NCI-H2196 treated with DMSO at 0.1 percent for 48 hours (cell line): ENCODE data around the gene CWF19L1.
"Not testable (repeated sequence)": the region's sequence is repeated elsewhere in the genome, so short reads cannot be mapped to it uniquely, and the experiment has no call there.

Experiments
- DNase-seq: peaks from one replicate; lab custom pipeline; 2025; ENCODE audit not compliant: unreplicated experiment; lab: John Stamatoyannopoulos, UW

The CWF19L1 gene

DNA sequence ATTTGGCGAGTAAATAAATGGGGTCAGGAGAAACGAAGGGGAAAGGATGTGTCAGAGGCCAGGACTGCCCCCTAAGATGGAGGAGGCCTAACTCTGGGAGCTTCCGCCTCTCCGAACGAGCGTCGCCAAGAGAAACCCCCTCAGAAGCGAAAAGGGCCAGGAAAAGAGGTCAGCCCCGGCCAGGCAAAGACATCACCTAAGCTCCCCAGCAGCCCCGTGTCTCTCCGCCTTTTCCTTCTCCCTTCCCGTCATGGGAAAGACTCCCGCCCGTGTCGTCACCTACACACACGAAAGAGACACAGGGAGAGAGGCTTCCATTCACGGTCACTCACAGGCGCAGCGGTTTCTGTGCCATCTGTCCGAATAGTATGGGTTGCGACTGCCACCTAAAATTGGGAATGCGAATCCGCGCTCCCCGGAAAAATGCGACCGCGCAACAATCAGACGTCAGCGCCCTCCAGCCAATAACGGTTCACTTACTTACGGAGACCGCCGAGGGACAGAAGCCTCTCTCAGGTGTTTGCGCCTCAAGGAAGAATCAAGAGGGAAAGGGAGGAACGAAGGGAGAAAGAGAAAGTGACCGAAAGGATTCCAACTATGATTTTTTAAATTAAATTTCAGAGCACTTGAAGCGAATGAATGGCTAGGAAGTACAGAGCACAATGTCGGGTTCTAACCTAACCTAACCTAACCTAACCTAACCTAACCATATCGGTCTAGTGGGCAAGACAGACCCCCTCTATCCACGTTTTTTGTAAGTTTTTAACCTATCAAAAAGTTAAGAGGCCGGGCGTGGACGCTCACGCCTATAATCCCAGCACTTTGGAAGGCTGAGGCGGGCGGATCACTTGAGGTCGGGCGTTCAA lies at the start of gene CWF19L1:
CWF19L1 (minus strand) TSS at position 400 of the 866 bp plus-strand sequence; CDS start at position 355, 45 bp downstream.
- peak; percentile 50 for DNase-seq

DNA sequence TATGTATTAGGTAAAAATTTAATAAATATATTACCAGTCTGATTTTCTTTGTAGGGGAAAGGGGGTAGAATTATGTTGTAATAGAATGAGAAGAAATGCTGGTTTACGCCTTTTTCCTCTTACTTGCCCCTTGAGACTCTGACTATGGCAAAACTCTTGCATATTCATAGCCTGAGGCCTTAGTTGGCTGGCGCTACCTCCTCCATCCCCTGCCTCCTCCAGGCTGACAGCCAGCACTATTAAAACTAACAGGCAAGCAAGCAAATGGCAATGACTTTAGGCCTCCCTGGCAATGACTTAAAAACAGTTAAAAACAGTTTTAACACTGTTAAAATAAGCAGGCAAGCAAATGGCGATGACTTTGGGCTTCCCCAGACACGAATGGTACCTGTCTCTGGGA lies 48.2 kb upstream of the CWF19L1 start:
- no peak for DNase-seq

DNA sequence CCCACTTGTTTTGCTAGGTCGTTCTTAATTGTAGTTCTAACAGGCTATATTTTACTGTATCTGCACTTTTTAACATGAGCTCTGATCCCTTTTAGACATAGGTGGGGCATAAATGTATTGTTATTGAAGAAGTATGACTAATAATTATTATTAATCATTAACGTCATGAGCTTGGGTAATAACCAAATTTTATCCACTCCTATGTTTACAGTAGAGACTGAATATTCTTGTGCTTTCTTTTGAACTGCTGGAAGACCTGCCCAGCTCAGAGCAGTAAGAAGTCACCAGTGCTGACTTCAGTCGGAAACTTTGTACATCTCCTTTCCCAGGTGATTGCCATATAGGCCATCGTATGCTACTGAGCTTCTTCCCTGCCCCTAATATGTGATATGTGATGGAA lies 43.9 kb upstream of the CWF19L1 start:
- DNase-seq = no peak

- DNase-seq = no peak
Measured at GRCh38 chr10:100307684-100308083, 40.2 kb upstream of the CWF19L1 start.

DNA sequence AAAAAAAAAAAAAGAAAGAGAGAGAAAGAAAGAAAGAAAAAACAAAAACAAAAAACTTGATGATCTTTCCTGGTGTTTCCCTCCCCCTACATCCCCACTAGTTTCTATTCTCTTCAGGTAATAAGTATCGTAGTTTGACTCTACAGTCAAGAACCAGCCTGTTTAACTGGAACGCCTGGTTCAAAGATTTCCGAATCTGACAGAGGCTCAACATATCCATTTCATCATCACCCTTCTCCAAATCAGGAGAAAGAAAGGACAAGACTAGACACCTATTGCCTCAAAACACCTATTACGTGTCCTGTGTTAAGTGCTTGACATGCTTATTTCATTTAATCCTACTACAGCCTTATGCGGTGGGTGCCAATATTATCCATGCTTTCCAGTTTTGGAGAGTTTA lies 39.4 kb upstream of the CWF19L1 start:
- DNase-seq = no peak

GRCh38 chr10:100304414-100304813 lies 37.0 kb upstream of the CWF19L1 start:
- no peak for DNase-seq

GRCh38 chr10:100303724-100304319 lies 36.4 kb upstream of the CWF19L1 start:
- no peak for DNase-seq

DNA sequence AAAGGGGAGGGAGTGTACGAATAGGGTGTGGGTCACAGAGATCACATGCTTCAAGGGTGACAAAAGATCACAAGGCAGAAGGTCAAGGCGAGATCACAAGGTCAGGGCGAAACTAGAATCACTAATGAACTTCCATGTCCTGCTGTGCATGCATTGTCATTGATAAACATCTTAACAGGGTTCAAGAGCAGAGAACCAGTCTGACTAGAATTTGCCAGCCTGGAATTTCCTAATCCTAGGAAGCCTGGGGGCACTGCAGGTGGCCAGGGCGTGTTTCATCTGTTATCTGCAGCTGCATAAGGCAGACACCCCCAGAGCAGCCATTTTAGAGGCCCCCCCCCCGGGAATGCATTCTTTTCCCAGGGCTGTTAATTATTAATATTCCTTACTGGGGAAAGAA lies 33.7 kb upstream of the CWF19L1 start:
- not testable (repeated sequence) for DNase-seq

- DNase-seq = no peak
Measured at GRCh38 chr10:100297242-100297641, 29.8 kb upstream of the CWF19L1 start.

DNA sequence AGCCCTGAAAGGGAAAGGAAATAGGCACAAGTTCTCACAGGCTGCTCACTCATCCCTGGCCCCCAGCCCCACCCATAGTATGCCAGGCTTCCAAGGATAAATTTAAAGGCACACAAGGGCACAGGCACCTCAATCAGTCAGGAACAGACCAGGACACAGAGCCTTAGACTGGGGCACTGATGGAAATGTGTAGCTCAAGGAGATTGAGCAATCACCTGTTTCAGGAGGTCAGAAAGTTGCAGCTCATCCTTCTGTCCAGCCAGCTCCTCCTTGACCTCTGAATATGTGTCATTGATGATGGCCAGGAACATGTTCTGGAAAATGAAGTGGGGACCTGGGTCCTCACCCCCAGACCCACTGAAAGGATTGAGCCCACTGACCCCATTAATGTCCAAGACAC lies 25.6 kb upstream of the CWF19L1 start:
- no peak for DNase-seq

DNA sequence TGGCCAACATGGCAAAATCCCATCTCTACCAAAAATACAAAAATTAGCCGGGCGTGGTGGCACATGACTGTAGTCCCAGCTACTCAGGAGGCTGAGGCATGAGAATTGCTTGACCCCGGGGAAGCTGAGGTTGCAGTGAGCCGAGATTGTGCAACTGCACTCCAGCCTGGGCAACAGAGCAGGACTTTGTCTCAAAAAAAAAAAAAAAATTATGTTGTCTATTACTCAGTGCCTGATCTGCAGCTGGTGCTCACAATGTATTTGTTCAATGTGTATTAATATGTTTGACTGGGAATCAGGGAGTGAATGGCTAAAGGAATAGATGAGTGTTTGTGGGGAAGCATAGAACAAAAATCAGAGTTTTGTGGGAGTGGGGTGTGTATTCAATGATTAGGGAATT lies 24.9 kb upstream of the CWF19L1 start:
- not testable (repeated sequence) for DNase-seq

DNA sequence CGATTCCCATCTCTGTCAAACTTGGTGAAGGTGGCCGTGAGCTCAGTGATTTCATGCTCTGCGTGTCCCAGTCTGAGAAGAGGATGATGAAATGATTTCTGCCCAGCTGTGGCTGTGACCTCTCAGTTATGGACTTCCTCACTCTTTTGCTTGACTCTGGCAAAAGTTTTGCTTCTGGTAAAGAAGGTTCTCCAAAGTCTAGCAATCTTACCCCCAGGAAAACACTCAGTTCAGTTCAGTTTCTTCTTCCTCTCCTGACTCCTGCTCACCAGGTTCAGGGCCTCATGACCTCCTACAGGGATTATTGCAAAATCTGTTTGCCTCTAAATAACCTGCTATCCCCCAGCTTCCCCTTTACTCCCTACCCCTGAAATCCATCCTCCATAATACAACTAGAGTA lies 23.9 kb upstream of the CWF19L1 start:
- DNase-seq = no peak

GRCh38 chr10:100289641-100290040 lies 22.2 kb upstream of the CWF19L1 start:
- DNase-seq = no peak

DNA sequence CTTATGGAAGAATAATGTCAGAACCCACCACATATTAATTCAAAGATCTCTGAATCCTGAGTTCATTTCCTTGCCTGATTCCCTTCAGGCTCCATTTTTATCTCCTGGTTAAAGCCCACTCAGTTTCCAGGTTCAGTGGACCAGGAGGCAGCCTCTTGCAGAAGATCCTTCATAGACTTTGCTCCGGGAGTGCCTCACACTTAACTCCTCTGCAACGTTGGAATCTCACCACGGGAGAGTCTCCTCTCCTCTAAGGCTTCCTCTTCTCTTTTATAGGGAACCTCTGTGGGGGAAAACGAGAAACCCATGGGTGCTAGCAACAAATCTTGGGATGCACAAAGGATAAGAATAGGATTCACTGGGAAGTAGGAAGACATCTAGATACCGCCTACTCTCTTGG lies 20.8 kb upstream of the CWF19L1 start:
- DNase-seq = no peak

GRCh38 chr10:100287756-100288155 lies 20.3 kb upstream of the CWF19L1 start:
- DNase-seq = no peak

DNA sequence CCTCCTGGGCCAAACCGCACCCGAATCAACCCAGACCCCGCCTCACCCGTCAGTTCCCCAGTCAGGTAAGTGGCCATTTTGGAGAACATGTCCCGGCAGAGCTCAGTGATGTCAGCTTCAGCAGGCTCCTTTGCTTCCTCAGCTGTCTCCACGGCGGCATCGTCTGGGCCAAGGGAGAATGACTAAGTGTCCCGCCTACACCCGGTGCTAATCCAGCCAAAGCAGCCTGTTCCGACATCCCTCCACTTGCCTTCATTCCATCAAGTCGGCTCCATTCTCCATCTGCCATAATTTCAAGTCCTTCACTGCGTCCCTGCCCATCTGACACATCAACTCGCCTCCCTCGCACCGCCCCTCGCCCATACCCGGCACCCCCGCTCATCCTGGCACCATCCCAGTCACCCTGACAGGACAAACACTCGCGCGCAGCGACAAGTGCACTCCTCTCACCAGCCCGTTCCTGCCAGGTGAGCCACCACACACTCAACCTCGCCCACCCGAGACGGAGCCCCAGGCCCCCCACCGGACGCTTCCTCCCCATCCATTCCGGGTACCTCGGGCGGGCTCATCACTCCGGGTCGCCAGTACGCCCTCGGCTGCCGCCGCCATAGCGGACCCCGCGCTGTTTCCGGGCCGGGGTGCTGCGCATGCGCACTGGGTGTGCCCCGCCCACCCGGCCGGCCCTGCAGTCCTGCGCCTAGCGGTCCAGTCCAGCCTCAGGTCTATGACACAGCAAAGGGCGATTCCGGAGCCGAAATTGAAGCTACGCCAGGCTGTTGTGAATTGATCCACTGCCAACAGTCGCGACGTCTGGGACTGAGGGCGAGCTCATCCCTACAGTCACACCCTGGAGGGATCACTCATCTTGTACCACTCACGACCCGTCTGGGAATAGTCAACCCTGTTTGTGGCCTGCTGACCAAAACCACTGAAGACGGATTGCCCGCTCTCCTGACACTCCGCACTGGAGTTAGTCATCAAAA lies 18.9 kb upstream of the CWF19L1 start, which contains the start of gene BLOC1S2:
BLOC1S2 (minus strand) TSS at position 630 of the 983 bp plus-strand sequence; CDS start at position 609, 21 bp downstream.
- DNase-seq = peak; percentile 12

- not testable (repeated sequence) for DNase-seq
Measured at GRCh38 chr10:100285326-100285725, 17.9 kb upstream of the CWF19L1 start.

GRCh38 chr10:100282907-100283306 lies 15.5 kb upstream of the CWF19L1 start:
- DNase-seq = no peak

- not testable (repeated sequence) for DNase-seq
Measured at GRCh38 chr10:100276971-100277370, 9.5 kb upstream of the CWF19L1 start.

DNA sequence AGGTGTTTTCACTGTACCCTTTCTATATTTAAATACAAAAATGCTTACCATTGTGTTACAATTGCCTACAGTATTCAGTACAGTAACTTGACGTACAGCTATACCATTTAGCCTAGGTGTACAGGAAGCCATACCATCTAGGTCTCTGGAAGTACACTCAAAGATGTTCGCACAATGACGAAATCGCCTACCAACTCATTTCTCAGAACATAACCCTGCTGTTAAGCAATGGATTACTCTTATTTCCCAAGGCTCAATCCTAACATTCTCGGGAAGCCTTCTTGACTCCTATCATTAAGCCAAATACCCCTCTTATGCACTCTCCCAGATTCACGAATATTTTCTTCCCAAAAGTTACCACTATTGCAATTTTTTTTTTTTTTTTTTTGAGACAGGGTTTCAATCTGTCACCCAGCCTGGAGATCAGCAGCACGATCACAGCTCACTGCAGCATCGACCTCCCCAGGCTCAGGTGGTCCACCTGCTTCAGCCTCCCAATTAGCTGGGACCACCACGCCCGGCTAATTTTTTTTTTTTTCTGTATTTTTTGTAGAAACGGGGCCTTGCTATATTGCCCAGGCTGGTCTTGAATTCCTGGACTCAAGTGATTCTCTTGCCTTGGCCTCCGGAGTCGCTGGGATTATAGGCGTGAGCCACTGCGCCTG lies 1.5 kb downstream of the CWF19L1 start:
- no peak for DNase-seq

- no peak for DNase-seq
Measured at GRCh38 chr10:100254191-100254590, 13.2 kb downstream of the CWF19L1 start.
